Stimulated activated CD8-positive, alpha-beta memory T cell treated with anti-CD3 and anti-CD28 coated beads, Interleukin-15, amount 100 ng/mL, for 1 hour (primary cell): ENCODE results near the gene MRPS26.
"Not testable (repeated sequence)": the region's sequence is repeated elsewhere in the genome, so short reads cannot be mapped to it uniquely, and the experiment has no call there.

Source experiments
- DNase-seq: peaks from one replicate; pipeline ENCODE4 v3.0.0-alpha.2; 2020; ENCODE audit warnings: low read depth

The MRPS26 gene

GRCh38 chr20:3074812-3075211 is 29.0 kb downstream of the MRPS26 start:
- DNase-seq, result no peak

GRCh38 chr20:3075315-3075714 is 29.5 kb downstream of the MRPS26 start:
- DNase-seq, result not testable (repeated sequence)

- DNase-seq, result no peak
Observed at GRCh38 chr20:3077618-3078134, 31.8 kb downstream of the MRPS26 start.

GRCh38 chr20:3080939-3081388 is 35.1 kb downstream of the MRPS26 start:
- no peak for DNase-seq

GRCh38 chr20:3081641-3082040 is 35.8 kb downstream of the MRPS26 start:
- no peak for DNase-seq

- no peak for DNase-seq
Observed at GRCh38 chr20:3082306-3082951, 36.6 kb downstream of the MRPS26 start.

- no peak for DNase-seq
Observed at GRCh38 chr20:3082955-3083952, 37.4 kb downstream of the MRPS26 start.

- no peak for DNase-seq
Observed at GRCh38 chr20:3084283-3084985, 38.6 kb downstream of the MRPS26 start, which contains the start of gene AVP. TSS of gene AVP (minus strand) at chr20:3084724. CDS start at chr20:3084674, 50 bp downstream.

- no peak for DNase-seq
Observed at GRCh38 chr20:3084986-3085360, 39.1 kb downstream of the MRPS26 start.

GRCh38 chr20:3085571-3086072 is 39.8 kb downstream of the MRPS26 start:
- no peak for DNase-seq

- no peak for DNase-seq
Observed at GRCh38 chr20:3088031-3088430, 42.2 kb downstream of the MRPS26 start.

- no peak for DNase-seq
Observed at GRCh38 chr20:3090565-3090964, 44.7 kb downstream of the MRPS26 start.

GRCh38 chr20:3092611-3093379 is 46.9 kb downstream of the MRPS26 start:
- DNase-seq, result no peak

GRCh38 chr20:3093861-3094361 is 48.1 kb downstream of the MRPS26 start:
- DNase-seq, result no peak

- DNase-seq, result no peak
Observed at GRCh38 chr20:3094848-3095629, 49.2 kb downstream of the MRPS26 start.
